Activated CD8-positive, alpha-beta memory T cell treated with anti-CD3 and anti-CD28 coated beads, Interleukin-2, amount 50 U/mL, for 48 hours (primary cell): ENCODE data around the gene RAB44.
"Not testable (repeated sequence)": the region's sequence is repeated elsewhere in the genome, so short reads cannot be mapped to it uniquely, and the experiment has no call there.

Experiments
- DNase-seq: peaks from one replicate; pipeline ENCODE4 v3.0.0-alpha.2; 2020

RAB44 gene

GRCh38 chr6:36716476-36717093 lies 19.0 kb downstream of the RAB44 start:
- DNase-seq = no peak

GRCh38 chr6:36717231-36717825 lies 19.7 kb downstream of the RAB44 start:
- no peak for DNase-seq

DNA sequence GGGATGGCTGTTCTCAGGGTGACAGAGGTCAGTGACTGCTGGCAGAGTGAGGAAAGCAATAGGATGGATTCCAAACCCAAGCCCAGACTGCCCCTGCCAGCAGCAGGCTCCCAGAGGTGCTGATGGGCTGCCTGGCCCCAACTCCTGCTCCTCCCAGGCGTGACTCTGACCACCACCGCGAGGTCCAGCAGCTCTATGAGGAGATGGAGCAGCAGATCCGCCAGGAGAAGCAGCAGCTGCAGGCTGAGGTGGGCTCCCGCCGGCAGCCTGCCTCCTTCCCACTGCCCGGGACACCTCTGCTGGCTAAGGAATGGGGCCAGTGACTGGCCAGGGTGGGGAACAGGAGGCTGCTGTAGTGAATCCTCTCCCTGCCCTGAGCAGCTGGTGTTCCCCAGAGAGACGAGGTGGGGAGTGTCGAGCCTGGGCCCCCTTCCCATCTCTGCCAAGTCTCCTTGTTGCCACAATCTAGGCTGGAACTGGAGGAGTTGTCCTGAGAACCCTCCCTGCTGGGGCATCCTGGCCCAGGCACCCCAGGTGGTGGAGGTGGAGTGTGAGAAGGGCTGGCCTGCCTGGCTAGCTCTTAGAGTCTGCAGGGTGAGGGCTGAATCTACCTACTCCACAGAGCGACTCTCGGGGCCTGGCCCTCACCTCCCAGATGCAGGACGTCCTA lies 20.4 kb downstream of the RAB44 start:
- no peak for DNase-seq

GRCh38 chr6:36718560-36718959 lies 20.9 kb downstream of the RAB44 start:
- DNase-seq = no peak

GRCh38 chr6:36719126-36719525 lies 21.5 kb downstream of the RAB44 start:
- DNase-seq = no peak

GRCh38 chr6:36720251-36721141 lies 22.9 kb downstream of the RAB44 start:
- DNase-seq = no peak

- no peak for DNase-seq
Measured at GRCh38 chr6:36721369-36722140, 23.9 kb downstream of the RAB44 start.

GRCh38 chr6:36722365-36722764 lies 24.7 kb downstream of the RAB44 start:
- DNase-seq = no peak

DNA sequence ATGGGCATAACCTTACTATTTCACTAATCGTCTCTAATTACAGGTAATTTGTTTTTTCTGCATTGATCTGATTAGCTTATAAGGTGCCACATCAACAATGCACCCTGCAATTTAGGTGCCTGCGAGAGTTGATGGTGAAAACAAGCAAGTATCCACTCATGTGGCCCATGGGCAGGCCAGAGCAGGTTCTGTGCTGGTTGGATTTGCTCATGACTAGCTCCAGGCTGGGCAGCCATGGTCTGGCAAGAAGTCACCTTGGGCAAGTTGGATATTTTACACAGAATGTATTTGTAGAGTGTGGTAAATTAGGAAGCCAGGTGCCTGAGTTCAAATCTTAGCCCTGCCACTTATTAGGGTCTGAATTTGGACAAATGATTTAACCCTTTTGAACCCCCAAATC lies 25.3 kb downstream of the RAB44 start:
- no peak for DNase-seq

DNA sequence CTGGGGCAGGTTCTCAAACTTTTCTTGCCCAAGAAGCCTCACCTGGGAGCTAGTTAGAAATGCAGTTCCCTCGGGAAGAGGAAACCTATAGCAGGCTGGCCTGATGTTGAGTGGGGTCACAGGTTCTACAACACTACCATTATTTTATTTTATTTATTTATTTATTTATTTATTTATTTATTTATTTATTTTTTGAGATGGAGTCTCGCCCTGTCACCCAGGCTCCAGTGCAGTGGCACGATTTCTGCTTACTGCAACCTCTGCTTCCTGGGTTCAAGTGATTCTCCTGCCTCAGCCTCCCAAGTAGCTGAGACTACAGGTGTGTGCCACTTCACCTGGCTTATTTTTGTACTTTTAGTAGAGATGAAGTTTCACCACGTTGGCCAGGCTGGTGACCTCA lies 26.4 kb downstream of the RAB44 start:
- not testable (repeated sequence) for DNase-seq

- DNase-seq = peak; percentile 78
Measured at GRCh38 chr6:36724514-36725390, 27.1 kb downstream of the RAB44 start.

- DNase-seq = no peak
Measured at GRCh38 chr6:36725581-36725980, 28.0 kb downstream of the RAB44 start.

DNA sequence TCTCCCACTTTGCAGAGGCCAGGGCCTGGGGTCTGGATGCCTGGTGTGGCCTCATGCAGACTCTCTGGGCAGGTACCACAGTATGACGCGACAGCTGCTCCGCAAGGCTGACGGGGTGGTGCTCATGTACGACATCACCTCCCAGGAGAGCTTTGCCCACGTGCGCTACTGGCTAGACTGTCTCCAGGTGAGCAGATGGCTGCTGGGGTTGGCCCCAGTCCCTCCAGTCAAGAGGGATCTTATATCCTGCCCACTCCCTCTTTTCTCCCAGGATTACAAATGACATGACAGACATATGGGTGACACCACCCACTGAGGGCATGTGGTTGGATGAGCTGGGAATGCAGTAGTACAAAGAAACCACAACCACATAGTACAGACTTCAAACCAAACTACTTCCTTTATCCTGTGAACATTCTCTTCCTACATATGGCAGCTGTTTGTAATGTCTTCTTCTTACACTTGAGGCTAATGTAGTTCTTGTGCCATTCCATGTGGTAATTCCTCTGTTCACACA lies 29.9 kb downstream of the RAB44 start:
- no peak for DNase-seq

DNA sequence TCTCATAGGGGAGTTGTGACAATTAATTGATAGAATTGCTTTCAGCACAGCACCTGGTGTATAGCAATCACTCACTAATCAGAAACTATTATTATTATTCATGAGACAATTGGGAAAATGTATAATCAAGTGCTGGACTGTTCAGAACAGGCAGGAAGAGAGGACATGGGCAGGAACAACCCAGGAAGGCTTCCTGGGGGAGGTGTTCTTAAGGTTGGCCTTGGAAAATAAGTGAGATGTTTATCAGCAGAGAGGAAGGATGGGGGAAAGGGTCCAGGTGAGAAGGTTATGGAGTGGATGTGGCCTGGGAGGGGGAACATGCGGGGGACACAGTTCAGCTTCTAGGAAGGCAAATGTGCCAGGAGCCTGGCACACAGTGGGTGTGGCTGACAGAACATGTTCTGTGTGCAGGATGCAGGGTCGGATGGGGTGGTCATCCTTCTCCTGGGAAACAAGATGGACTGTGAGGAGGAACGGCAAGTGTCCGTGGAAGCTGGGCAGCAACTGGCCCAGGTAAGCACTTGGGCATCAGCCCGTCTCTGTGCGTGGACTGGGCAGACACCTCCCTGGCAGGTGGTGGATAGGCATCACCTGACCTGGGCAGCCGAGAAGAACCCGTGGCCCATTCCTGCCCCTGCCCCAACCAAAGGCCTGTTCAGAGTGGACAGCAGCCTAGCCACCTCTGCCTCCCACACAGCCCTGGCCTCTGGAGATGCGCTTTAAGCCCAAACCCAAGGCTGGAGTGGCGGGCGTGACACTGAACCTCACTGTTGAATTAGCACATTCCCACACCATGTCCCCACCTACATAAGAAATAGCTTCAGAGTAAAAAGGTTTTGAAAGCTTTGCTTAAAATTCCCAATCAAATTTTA lies 30.9 kb downstream of the RAB44 start:
- no peak for DNase-seq

DNA sequence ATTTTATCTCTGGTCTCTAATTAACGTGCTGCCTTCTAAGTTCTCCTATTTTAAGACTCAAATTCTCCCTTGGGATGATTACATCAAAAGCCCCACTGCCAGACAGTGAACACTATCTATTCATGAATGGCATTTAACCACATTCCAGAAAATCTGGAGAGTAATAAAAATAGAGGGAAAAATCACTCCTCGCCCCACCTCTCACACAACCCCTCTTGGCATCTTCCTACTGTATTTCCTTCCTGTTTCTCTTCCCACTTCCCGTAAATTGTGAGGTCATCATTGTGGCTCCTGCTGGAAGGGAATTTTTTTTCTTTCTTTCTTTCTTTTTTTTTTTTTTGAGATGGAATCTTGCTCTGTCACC lies 31.5 kb downstream of the RAB44 start:
- no peak for DNase-seq

DNA sequence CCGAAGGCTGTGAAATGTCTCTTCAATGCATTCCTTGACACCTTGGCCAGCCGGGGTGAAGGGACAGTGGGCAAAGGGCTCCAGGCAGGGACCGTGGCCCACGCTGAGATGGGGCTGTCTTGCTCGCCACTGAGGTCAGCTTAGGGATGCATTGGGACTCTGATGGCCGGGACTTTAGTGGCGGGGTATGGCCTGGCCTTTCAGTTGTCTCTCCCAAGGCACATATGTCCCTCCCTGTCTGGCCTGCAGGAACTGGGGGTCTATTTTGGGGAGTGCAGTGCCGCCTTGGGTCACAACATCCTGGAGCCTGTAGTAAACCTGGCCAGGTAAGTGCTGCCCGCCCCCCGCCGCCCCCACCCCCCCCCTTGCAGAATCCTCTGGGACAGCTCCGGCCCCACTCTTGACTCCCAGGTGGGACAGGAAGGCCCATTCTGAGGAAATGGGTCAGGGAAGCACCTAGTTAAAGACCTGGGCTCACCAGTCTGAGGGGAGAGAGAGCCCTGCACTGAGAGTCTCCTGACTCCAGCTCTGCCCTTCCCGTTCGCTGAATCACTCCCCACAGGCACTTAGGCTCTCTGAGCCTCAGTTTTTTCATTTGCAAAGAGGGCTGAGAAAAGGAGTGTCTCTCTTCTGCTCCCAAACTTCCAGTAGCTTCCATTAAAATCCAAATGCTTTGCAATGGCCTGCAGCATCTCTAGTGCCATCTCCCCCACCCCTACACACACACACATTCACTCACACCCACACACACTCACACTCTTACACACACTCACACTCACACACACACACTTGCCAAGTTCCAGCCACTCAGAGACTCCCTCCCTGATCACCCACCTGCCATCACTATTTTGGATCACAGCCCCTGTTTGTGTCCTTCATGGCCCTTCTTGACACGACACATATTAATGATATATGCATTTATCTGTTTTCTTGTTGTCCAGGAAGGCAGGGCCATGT lies 33.1 kb downstream of the RAB44 start:
- DNase-seq = no peak

DNA sequence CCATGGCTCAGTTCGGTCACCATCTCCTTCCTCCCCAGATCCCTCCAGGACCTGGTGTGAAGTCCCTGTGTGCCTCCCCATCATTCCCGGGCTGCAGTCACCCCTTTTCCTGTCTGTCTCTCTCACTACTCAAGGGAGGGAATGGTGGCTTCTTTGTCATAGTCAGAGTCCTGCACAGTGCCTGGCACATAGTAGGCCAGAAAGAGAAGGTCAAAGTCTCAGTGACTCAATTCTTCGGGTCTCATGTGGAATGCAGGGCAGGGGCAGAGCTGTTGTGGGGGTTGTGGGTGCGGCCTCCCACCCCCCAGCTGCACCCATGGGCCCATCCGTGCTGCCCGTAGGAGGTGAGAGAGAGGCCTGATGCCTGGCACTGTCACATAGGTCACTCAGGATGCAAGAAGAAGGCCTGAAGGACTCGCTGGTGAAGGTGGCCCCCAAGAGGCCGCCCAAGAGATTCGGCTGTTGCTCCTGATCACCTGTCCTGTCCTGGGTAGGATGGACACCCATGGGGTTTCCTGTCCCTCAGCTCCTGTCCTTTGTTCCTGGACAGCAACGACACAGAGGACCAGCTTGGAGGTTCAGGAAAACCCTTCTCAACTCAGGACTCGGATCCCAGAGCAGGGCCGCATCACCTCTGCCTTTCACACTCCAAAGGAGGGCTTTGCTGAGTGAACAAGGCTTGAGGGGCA lies 34.1 kb downstream of the RAB44 start:
- DNase-seq = no peak

DNA sequence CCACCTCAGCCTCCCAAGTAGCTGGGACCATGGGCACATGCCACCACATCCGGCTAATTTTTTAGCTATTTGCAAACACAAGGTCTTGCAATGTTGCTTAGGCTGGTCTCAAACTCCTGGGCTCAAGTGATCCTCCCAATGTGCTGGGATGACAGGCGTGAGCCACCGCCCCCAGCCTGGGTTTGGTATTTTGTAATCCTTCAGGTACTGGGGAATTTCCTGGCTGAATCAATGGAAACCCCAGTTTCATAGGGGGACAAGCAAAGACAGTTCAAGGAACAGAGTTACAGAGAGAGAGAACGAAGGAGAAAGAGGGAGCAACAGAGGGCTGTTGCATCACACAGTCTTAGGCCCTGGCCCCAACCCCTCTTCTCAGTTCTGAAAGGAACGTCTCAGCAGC lies 35.7 kb downstream of the RAB44 start:
- DNase-seq = no peak
